Activated T-cell treated with anti-CD3 and anti-CD28 coated beads, Interleukin-2, amount 50 U/mL, for 4 hours (primary cell): Measurements from ENCODE around the gene CD93. TPM values are rescaled to one million over a fixed set of nuclear protein-coding genes. Genes with fewer than 3 reads are reported as not detected.

Source experiments
- ATAC-seq, 2 donors: fragments of 200-7000 bp; cut with Tn5 transposase; one replicate each; pipeline ENCODE4 v1.10.0; 2021
- DNase-seq: peaks from one replicate; pipeline ENCODE4 v3.0.0-alpha.2; 2020
- H3K27me3 Mint-ChIP-seq: one replicate; pipeline ENCODE4 v1.8.0; 2021; ENCODE audit warnings: low read depth, mixed read lengths
- H3K36me3 Mint-ChIP-seq: one replicate; pipeline ENCODE4 v1.8.0; 2022; ENCODE audit warnings: mixed read lengths; ENCODE audit not compliant: insufficient read depth
- H3K4me1 Mint-ChIP-seq: one replicate; pipeline ENCODE4 v1.8.0; 2021; ENCODE audit warnings: low read depth, mixed read lengths
- H3K4me3 Mint-ChIP-seq: one replicate; pipeline ENCODE4 v1.8.0; 2021; ENCODE audit warnings: mild to moderate bottlenecking, moderate library complexity, mixed read lengths
- H3K9me3 Mint-ChIP-seq: one replicate; pipeline ENCODE4 v1.8.0; 2021; ENCODE audit warnings: mixed read lengths
- total RNA-seq, 3 donors: library from RNA; stranded (reverse); gene quantifications; one replicate each; pipeline ENCODE4 v1.2.1, GENCODE V29; 2021

Gene CD93
- total RNA-seq, 3 donors from 2014 or later: 0.18 to 0.76 (median 0.30) TPM

- H3K4me3 Mint-ChIP-seq: no peak overlapping the region
Observed at GRCh38 chr20:23085436-23086055, 578 bp downstream of the CD93 start.

GRCh38 chr20:23084845-23085365 is 1.2 kb downstream of the CD93 start:
- no peak overlapping the region for H3K4me3 Mint-ChIP-seq

More at GRCh38 chr20:23085436-23086055, 578 bp downstream of the CD93 start:
- H3K9me3 Mint-ChIP-seq: no peaks in the 10 kb centered on the region
- ATAC-seq (peak in 1 of 2 donors; percentile 18), DNase-seq (no peak)
- H3K4me1 Mint-ChIP-seq: peaks cover 9% of the 10 kb centered on the region
- H3K36me3 Mint-ChIP-seq: no peaks in the 10 kb centered on the region
- peaks cover 2% of the 10 kb centered on the region for H3K27me3 Mint-ChIP-seq

GRCh38 chr20:23084282-23084844 is 1.8 kb downstream of the CD93 start:
- Mint-ChIP-seq H3K4me1 (peaks cover 9% of the 10 kb centered on the region), H3K36me3 (no peaks in the 10 kb centered on the region), H3K4me3 (no peak overlapping the region), H3K9me3 (no peaks in the 10 kb centered on the region), H3K27me3 (peaks cover 2% of the 10 kb centered on the region)
- no peak for ATAC-seq
- no peak for DNase-seq

More at GRCh38 chr20:23084845-23085365, 1.2 kb downstream of the CD93 start:
- peaks cover 9% of the 10 kb centered on the region for H3K4me1 Mint-ChIP-seq
- H3K27me3 Mint-ChIP-seq: peaks cover 2% of the 10 kb centered on the region
- DNase-seq (no peak), ATAC-seq (no peak)
- no peaks in the 10 kb centered on the region for H3K9me3 Mint-ChIP-seq
- H3K36me3 Mint-ChIP-seq: no peaks in the 10 kb centered on the region

GRCh38 chr20:23083553-23084220 is 2.4 kb downstream of the CD93 start:
- Mint-ChIP-seq H3K36me3 (no peaks in the 10 kb centered on the region), H3K4me3 (no peak overlapping the region), H3K9me3 (no peaks in the 10 kb centered on the region), H3K27me3 (peaks cover 2% of the 10 kb centered on the region), H3K4me1 (peaks cover 9% of the 10 kb centered on the region)
- ATAC-seq (no peak), DNase-seq (no peak)

DNA sequence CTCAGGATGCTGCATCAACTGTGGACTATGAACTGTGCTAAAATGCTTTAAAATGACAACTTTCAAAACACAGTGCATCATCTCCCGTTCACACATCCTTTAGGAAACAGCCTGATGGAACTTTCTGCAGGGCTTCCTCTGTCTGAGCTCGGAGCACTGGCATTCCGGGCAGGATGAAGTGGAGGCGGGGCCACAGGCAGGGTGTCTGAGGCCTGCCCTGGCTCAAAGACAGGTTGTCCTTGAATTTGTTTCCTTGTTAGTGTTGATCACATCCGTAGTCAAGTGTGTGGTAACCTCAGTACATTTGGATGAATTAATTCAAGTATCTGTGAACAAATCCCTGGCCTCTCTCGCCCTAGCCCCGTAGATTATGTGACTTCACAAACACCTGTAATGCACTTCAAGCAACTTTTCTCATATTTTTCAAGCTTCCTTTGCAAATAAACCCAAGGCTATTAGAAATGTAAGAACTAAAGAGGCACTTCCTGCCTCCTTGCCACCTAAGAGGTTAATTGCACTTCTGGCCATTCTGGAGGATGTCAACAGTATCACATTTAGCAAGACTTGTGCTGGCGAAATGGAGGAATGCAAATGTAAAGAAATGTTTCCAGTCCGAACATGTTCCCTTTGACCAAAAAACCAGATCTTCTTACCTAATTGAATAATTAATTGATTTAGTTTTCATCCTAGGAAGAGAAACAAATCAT is 3.1 kb downstream of the CD93 start:
- H3K36me3 Mint-ChIP-seq: no peaks in the 10 kb centered on the region
- peaks cover 9% of the 10 kb centered on the region for H3K4me1 Mint-ChIP-seq
- H3K9me3 Mint-ChIP-seq: no peaks in the 10 kb centered on the region
- H3K27me3 Mint-ChIP-seq: peaks cover 2% of the 10 kb centered on the region
- no peak for ATAC-seq
- no peak for DNase-seq
- H3K4me3 Mint-ChIP-seq: no peak overlapping the region

DNA sequence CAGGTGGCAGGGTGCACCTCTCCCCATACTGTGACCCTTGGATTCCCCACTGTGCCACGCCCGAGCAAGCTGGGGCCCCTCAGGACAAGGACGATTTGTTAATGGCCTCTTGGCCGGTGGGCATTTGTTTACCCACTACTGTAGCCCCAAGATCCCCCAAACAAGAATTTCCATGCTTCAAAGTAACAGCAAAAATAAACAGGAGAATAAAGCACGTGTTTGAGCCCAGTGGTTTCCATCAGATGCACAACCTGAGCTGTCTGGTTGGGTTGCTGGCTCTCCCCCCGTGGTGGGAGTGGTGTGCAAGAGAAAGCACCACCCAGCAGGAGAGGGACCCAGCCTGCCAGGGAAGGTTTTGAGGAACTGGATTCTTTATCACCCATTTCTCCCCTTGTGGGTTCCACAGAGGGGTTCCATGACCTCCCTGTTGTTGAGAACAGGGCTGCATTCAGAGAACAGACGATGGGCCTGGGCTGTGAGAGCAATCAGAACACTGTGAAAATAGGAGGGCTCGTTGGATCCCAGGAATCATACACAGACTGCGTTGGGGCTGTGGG is 4.8 kb downstream of the CD93 start:
- DNase-seq: no peak
- no peak for ATAC-seq
- H3K36me3 Mint-ChIP-seq: no peaks in the 10 kb centered on the region
- H3K4me1 Mint-ChIP-seq: peaks cover 1% of the 10 kb centered on the region
- H3K4me3 Mint-ChIP-seq: no peak overlapping the region
- H3K27me3 Mint-ChIP-seq: no peaks in the 10 kb centered on the region
- H3K9me3 Mint-ChIP-seq: no peaks in the 10 kb centered on the region

- Mint-ChIP-seq H3K27me3 (no peaks in the 10 kb centered on the region), H3K9me3 (no peaks in the 10 kb centered on the region), H3K36me3 (no peaks in the 10 kb centered on the region), H3K4me3 (no peak overlapping the region), H3K4me1 (no peaks in the 10 kb centered on the region)
- ATAC-seq (no peak), DNase-seq (no peak)
Observed at GRCh38 chr20:23080521-23080920, 5.6 kb downstream of the CD93 start.

DNA sequence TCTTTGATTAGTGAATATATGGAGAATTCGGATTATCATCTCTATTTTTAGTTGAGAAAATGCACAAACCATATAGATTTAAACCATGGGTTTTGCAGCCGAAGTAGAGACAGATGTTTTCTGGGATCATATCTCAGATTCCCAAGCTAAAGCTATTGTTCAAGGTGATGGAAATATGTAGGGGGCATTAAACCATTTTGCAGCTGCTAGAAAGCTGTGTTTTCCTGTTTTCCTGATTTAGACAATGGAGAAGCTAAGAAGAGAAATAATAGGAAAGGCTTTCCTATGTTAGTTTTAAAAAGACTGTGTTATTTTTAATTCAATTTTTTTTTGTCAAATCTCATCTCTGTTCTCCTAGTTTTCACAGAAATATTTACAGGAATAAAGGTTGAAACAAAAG is 6.2 kb downstream of the CD93 start:
- Mint-ChIP-seq H3K4me3 (no peak overlapping the region), H3K9me3 (no peaks in the 10 kb centered on the region), H3K27me3 (no peaks in the 10 kb centered on the region), H3K4me1 (no peaks in the 10 kb centered on the region), H3K36me3 (no peaks in the 10 kb centered on the region)
- DNase-seq (no peak), ATAC-seq (no peak)

- no peak overlapping the region for H3K4me3 Mint-ChIP-seq
- H3K27me3 Mint-ChIP-seq: no peaks in the 10 kb centered on the region
Observed at GRCh38 chr20:23079016-23079351, 7.1 kb downstream of the CD93 start.

DNA sequence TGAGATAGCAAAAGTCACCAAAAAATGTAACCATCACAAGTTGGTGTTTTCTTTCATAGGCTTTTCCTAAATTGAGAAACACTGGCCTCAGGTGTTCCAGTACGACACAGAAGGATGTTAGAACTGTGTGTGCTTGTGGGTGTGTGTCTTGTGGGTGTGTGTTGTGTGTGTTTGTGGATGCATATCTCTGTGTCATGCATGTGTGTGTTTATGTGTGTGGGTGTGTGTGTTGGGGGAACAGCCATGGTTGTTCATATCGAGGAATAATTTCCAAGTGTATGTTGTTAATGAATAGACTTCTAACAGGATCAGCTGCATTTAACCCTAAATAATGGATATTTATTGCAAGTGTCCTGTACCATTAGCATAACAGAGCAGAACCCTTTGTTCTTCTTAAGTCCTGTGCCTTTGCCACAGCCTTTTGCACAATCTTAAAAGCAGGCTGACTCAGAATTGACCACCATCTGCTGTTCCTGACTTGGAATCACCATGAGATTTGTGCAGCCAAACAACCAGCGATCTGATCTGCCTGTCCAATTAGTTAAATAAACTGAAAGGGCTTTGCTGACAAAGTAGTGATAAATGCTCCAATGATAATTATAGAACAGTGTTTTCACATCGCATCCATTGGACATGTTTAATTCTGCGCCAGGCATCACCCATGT is 7.6 kb downstream of the CD93 start:
- Mint-ChIP-seq H3K36me3 (no peaks in the 10 kb centered on the region), H3K9me3 (no peaks in the 10 kb centered on the region), H3K4me1 (no peaks in the 10 kb centered on the region), H3K27me3 (no peaks in the 10 kb centered on the region), H3K4me3 (no peak overlapping the region)
- ATAC-seq: no peak
- DNase-seq: no peak

More at GRCh38 chr20:23079016-23079351, 7.1 kb downstream of the CD93 start:
- Mint-ChIP-seq H3K4me1 (no peaks in the 10 kb centered on the region), H3K9me3 (no peaks in the 10 kb centered on the region), H3K36me3 (no peaks in the 10 kb centered on the region)
- no peak for DNase-seq
- ATAC-seq: no peak

GRCh38 chr20:23077277-23077676 is 8.8 kb downstream of the CD93 start:
- Mint-ChIP-seq H3K4me3 (no peak overlapping the region), H3K9me3 (no peaks in the 10 kb centered on the region), H3K4me1 (no peaks in the 10 kb centered on the region), H3K27me3 (no peaks in the 10 kb centered on the region), H3K36me3 (no peaks in the 10 kb centered on the region)
- DNase-seq: no peak
- no peak for ATAC-seq

DNA sequence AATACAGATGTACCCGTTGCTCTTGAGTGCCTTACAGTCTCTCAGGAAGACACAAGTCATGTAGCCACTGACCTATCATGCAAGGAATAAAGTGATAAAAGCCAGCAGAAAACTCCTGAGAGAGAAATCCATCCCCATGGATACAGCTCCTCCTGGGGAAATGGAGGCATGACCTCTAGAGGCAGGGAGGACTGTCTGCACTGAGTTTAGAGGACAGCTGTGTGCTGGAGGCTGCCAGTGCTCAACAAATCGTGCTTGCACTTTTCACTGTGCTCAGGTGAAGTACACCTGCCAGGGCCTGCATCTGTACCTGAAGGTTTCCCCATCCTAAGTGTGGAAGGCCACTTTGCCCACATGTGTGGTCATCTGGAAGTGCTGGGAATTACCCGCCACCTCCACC is 12.1 kb downstream of the CD93 start:
- H3K4me1 Mint-ChIP-seq: no peaks in the 10 kb centered on the region
- H3K9me3 Mint-ChIP-seq: no peaks in the 10 kb centered on the region
- H3K36me3 Mint-ChIP-seq: no peaks in the 10 kb centered on the region
- ATAC-seq (no peak), DNase-seq (no peak)
- peaks cover 2% of the 10 kb centered on the region for H3K27me3 Mint-ChIP-seq
- H3K4me3 Mint-ChIP-seq: no peak overlapping the region

DNA sequence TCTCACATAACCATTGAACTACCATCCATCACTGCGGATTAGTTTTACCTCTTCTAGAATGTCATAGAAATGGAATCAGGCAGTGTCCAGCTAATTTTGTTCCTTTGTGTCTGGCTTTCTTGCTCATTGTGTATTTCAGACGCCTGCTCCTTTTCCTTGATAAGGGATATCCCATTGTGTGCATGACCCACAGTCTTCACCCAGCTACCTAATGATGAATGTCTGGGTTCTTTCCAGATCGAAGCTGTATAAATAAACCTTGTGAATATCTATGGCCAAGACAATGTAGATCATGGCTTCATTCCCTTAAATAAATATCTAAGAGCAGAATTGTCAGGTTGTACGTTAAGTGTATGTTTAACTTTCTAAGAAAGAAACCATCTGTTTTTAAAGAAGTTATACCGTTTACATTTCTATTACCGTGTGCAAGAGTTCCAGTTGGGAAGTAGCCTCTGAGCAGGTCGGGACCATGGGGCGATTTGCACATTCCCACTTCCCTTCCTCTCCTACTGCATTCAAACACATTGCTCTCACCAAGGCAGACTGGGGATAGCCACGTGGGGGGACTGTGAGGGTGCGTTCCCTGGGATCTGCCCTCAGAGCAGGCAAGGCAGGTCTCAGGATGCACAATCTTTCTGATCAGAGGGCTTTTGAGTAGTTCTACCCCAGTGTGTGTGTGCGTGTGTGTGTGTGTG is 13.1 kb downstream of the CD93 start:
- Mint-ChIP-seq H3K36me3 (no peaks in the 10 kb centered on the region), H3K4me3 (no peak overlapping the region)
- no peak for DNase-seq

More for the DNA sequence above, 13.1 kb downstream of the CD93 start:
- no peaks in the 10 kb centered on the region for H3K9me3 Mint-ChIP-seq
- H3K27me3 Mint-ChIP-seq: peaks cover 2% of the 10 kb centered on the region
- H3K4me1 Mint-ChIP-seq: no peaks in the 10 kb centered on the region
- no peak for ATAC-seq
